NCI-H2196 (cell line): ENCODE data around the gene HNRNPAB.

Experiments
- DNase-seq: peaks from one replicate; lab custom pipeline; 2025; ENCODE audit not compliant: unreplicated experiment; lab: John Stamatoyannopoulos, UW

HNRNPAB gene

DNA sequence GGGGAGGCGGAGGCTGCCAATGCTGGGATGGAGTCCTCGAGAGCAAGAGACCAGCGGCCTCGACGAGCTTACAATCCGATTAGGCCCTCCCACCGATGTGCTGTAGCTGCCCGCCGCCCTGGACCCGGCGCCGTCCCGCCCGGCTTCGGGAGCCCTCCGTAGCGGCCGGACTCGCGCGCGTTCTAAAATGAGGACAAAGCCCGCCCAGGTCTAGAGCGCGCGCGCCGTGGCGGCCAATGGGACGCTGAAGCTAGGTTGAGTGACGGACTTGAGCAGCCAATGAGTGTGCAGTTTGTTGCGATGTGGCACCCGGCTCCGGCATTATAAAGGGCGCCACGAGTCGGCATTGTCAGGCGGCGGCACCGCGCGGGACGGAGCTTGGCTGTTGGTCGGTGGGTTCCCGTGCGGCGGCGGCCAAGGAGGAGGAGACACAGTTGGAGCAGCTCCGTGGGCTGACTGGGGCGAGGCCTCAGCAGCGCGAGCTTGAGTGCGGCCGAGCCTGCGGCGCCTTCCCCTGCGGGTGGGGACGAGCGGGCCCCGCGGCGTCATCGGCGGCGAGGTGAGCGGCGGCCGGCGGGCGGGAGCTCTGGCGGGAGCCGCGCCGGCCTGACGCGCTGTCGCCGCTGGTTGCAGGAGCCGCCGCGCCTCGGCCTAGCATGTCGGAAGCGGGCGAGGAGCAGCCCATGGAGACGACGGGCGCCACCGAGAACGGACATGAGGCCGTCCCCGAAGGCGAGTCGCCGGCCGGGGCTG, at the start of gene HNRNPAB:
Gene HNRNPAB, plus strand, starts transcription at position 352 of the 753 bp plus-strand sequence. Its CDS starts 305 bp downstream, at position 657.
- DNase-seq: peak; percentile 94

DNA sequence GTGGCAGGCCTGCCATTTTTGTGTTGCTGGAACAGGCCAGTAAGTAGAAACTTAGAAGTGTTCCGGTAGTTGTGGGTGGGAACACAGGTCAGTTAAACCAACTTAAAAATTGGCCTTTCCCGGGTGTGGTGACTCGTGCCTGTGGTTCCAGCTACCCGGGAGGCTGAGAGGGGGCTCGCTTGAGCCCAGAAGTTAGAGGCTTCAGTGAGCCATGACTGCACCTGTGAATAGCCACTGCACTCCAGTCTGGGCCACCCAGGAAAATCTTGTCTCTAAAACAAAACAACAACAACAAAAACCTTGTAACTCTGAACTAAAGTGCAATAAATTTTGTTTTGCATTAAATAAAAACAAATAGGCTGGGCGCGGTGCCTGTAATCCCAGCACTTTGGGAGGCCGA, 49.3 kb upstream of the HNRNPAB start:
- DNase-seq: no peak

DNA sequence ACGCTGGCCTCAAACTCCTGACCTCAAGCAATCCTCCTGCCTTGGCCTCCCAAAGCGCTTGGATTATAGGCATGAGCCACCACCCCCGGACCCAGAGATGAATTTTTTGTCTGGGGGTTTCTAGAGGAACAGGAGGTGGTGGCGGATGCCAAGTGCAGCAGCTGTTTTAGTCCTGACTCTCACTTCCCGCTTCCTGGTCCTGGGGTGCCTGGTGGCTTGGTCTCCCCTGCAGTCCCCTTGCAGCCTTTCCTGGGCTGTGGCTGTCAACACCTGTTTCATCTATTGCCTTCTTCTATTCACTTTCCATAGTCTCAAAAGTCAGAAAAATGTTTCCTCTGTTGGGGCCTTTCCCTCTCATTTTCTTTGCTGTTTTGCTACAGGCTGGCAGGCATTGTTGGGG, 44.2 kb upstream of the HNRNPAB start:
- no peak for DNase-seq

DNA sequence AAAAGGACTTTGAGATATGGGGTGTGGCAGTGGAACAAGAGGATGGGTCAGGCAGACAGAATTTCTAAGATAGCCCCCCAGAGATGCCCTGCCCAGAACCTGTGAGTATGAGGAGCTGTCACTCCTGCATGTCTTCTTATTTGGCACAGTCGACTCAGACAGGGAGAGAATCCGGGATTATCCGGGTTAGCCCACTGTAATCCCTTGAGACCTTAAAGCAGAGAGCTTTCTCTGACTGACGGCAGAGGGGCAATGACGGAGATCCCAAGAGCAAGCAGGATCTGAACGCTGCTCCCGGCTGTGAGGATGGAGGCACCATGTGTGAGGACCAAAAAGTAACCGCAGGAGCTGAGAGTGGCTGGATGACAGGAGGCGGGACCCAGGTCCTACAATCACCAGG, 41.9 kb upstream of the HNRNPAB start:
- DNase-seq: no peak

DNA sequence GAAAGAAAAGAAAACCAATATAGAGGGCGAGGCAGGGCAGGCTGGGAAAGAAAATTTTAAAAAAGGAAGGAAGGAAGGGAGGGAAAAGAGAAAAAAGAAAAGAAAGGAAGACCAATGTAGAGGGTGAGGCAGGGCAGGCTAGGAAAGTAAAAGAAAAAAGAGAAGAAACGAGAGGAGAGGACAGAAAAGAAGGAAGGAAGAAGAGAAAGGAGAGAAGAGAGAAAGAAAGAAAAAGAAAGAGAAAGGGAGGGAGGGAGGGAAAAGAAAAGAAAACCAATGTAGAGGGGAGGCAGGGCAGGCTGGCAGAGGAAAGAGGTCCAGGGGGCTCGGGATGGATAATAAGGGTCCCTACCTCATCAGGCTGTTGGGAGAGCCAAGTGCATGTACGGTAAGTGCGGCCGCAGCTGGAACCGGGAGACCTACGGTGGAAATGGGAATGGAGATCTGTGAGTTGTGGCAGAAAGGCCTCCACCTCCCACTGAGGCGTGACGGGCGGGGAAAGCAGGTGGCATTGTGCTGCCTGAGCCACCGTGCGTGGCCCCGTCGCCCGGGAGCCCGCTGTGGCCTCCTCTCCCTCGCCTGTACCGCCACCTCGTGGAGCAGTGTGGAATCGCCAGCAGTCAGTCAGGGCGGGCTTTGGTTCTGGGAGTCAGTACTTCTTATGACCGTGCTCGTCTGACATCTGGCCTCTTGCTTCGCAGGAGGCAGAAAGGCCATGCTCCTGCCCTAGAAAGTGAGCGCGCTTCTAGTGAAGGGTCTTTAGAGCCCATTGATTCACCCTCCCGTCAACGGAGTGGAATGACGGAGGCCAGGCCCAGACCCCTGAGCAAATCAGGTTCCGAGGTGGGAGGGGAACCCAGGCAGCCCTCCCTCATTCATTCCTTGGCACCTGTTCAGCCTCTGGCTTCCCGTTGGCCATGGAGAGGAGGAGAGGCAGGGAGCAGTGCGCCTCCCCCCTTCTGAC, 40.3 kb upstream of the HNRNPAB start:
- DNase-seq: peak; percentile 95

DNA sequence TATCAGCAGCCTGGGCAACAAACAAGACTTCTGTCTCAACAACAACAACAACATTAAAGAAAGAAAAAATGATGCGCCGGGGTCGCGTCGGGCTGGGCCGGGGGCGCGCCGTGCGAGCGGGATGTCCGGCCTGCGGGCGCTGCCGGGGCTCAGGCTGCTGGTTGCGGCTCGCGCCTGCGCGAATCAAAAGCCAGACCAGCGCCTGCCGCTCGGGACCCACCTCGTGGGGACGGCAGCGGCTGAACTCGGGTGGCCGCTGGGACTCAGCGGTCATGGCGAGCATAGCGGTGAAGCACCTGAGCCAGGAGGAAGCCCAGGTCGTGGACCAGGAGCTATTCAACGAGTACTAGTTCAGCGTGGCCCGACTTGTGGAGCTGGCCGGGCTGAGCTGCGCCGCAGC, 38.8 kb upstream of the HNRNPAB start:
- DNase-seq: no peak

DNA sequence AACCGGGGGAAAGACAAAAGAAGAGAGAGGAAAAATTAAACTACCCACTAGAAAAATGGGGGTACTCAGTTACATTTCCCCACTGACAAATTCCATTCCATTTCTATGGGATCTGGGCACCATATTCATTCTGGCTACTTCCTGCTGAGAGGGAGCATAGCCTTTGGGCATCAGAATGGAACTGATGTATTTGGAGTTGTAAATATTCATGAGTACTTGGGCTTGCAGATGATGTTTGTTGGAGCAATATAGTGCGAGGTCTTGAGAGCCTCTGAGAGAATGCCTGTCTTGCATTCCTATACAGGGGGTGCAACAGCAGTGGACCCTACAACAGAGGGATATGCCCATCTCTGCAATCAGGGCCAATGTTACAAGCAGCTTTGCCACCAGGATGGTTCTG, 33.9 kb upstream of the HNRNPAB start:
- DNase-seq: no peak

DNA sequence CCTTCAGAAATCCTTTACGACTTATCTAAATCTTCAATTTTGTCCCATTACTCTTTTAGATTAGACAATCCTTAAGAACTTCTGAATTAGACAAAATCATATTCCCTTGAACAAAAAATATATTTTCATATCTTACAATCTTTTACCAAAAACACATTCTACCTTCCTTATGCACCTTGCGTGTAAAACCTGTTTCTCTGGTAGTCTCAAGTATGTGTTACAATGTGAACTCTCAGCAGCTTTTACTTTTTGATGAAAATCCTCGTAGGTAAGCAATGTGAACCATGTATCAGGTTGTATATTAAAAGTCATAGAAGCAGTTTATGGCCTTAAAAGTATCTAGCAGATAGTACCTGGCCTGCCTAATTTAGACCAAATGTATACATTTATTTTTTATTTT, 29.9 kb upstream of the HNRNPAB start:
- DNase-seq: no peak

DNA sequence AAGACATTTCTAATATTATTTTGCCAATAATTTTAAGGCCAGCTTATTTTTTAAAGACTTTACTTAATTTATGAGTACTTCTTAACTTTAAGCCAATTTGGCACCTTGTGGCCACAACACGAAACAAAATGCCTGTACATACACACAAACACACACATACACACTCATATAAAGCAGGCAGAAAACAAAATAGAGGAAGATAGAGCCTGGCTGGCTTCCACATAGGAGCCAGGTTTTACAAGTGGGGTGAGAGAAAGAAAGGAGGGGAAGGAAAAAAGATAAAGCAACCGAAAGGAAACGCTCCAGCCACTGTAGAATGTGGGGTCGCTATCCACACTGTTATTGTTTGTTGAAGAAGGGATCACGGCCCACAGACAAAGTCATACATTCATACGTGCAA, 27.5 kb upstream of the HNRNPAB start:
- DNase-seq: no peak

DNA sequence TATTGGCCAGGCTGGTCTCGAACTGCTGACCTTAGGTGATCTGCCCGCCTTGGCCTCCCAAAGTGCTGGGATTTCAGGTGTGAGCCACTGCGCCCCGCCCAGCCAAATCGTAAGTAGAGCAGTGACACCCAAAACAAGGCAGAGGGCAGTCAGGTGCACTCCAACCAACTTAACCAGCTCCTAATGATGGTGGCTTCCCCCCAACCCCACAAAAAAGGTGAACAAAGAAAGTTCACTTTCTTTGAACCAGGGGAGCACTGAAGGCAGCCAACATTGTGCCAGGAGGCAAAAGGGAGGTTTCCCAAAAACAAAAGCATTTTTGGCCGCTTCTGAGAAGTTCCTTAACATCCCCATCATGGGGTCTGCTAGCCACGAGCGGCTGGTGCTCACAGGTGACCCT, 26.8 kb upstream of the HNRNPAB start:
- no peak for DNase-seq

DNA sequence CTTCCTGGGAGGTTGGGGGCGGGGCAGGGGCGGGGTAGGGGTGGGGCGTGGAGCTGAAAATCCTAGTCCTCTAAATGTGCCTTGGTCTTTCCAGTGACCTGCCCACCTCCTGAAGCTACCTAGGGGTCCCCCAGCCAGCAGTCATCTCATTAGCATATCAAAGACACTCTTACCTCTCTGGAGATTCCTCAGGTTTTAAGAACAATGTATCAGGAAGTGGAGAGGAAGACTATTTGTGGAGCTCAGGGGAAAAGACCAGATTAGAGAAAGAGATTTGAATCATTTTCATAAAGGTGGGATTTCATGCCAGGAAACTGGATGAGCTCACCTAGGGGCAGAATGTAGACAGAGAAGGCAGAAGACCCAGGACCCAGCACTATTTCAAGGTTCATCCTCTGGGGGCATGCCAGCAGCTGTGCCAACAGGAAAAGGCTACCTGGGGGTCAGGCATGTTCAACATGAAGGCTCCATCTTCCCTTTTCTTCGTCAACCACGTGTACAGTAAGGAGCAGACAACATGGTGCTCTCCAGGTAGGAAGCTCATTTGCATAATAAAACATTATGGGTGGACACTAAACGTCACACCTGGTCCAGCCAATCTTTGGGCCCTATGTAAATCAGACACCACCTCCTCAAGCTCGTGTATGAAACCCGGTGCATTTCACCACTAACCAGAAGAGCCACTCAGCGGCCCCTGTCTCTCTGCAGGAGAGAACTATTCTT, 24.0 kb upstream of the HNRNPAB start:
- no peak for DNase-seq

DNA sequence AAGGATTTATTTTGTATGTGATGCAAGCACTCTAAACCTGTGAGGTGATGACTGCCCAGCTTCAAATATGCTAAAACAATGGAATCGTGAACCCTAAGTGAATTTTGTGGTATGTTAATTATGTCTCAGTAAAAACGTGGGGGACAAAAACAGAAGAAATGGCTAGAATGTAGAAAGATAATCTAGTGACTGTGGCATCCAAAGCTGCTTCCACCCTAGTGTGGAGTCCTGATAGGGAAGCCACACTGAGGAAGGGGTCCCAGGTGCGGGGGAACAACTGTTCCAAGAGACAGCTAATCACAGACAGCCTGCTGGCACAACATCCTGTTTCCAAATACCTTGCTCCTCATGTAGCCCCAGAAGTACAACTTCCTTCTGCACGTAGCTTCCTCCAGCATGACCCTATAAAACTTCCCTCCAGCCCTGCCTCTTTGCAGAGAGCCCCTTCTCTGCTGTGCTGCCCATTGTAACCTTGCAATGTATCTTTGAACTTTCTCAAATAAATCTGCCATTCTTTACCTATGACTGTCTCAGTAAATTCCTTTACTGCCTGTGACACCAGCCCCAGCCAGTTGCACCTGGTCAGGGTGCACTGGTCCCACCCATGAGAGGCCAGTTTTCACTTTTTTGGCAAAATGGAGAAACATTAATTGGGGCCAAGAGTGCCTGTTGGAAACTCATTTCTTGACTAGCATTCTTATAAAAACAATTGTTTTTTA, 22.0 kb upstream of the HNRNPAB start:
- DNase-seq: no peak

DNA sequence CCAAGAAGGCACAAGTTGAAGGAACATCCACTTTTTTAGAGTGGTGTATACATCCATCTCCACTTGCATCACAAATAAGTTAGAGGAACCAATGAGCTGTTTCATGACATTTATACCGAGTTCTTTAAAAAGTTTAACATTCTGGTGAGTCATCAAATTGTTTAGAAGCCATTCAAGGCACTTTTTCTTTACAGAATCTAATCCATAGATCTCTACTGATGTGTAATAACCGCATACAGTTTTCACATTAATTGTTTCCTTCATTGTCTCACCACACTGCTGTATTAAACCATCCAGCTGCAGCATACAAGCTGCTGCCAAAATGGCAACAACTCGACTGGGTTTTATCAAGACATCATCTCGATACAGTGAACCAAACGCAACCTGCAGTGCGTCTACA, 17.9 kb upstream of the HNRNPAB start:
- no peak for DNase-seq

DNA sequence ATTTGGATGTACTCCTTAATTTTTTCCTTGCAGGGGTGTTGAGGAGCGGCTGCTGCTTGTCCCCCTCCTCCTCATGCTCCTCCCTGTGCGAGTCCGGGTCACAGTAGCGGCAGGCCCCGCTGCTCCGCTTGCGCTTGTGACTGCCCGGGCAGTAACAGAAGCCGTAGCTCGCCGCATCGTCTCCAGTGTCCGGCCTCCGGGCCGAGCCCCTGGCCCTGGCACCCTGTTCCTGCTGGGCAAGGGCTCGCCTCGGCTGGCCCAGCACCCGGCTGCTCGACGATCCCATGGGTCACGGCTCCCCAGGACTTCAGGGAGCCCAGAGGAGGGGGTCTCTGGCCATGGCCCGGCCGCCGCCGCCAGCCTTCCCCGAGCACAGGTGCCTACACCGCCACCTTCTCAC, 17.3 kb upstream of the HNRNPAB start, which contains the start of gene GMCL2:
Gene GMCL2, minus strand, starts transcription at position 358 of the 400 bp plus-strand sequence. Its CDS starts 72 bp downstream, at position 286.
- DNase-seq: no peak

DNA sequence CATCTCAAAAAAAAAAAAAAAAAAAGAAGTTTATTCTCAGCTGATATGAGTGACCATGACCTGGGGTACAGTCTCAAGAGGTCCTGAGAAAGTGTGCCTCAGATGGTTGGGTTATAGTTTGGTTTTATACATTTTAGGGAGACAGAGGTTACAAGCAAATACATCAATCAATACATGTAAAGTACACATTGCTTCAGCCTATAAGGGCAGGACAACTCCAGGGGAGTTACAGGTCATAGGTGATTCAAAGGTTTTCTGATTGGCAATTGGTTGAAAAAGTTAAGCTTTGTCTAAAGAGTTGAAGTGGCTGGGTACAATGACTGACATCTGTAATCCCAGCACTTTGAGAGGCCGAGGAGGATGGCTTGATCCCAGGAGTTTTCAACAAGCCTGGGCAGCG, 14.9 kb upstream of the HNRNPAB start:
- no peak for DNase-seq

DNA sequence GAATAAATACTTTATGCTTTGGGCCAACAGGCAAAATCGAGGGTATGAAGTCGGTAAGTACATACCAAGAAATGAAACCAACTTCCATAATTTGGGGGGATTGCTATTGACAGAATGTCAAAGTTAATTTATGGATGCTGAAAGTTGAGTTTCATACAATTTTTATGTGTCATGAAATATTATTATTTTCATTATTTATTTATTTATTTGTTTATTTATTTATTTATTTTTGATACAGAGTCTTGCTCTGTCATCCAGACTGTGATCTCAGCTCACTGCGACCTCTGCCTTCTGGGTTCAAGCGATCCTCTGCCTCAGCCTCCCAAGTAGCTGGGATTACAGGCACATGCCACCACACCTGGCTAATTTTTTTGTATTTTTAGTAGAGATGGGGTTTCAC, 12.7 kb upstream of the HNRNPAB start:
- no peak for DNase-seq

DNA sequence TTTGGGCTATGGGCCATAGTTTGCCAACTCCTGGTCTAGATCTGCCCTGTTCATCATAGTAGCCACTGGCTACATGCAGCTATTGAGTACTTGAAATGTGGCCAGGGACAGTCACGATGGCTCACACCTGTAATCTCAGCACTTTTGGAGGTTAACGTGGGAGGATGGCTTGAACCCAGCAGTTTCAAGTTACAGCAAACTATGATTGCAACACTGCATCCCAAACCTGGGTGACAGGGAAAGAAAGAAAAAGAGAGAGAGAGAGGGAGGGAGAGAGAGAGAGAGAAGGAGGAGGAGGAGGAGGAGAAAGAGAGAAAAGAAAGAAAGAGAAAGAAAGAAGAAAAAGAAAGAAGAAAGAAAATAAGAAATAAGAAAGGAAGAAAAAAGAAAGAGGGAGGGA, 12.1 kb upstream of the HNRNPAB start:
- peak; percentile 11 for DNase-seq

DNA sequence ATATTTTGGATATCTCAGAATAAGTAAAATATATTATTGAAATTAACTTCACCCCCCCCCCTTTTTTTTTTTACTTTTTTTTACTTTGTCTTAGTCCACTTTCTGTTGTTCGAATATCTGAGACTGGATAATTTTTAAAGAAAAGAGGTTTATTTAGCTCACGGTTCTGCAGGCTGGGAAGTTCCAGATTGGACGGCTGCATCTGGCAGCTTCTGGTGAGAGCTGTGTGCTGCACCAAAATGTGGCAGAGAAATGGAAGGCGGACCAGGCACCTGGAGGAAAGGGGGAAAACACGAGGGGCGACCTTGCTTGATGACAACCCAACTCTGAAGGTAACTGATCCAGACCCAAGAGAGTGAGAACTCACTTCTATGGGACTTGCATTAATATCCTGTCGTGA, 11.5 kb upstream of the HNRNPAB start:
- DNase-seq: no peak

DNA sequence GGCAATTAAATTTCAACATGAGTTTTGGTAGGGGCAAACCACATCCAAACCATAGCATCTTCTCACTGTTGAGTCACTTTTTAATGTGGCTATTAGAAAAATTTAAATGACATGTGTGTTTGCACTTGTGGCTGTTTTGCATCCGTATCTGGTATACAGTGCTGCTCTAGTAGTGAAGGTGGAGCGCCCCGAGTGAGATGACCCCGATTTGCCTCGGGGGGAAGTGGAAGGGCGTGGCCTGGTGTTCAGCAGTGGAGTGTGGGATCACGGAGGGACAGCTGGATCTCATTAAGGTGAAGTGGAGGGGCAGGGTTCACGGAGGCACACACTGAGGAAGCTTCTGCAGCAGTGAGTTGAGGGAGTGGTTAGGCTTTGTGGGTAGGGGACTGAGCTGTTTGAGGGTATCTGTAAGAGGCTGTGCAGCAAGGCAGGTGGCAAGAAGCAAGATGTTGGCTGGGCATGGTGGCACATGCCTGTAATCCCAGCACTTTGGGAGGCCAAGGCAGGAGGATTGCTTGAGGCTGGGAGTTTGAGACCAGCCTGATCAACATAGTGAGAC, 11.0 kb upstream of the HNRNPAB start:
- DNase-seq: no peak

DNA sequence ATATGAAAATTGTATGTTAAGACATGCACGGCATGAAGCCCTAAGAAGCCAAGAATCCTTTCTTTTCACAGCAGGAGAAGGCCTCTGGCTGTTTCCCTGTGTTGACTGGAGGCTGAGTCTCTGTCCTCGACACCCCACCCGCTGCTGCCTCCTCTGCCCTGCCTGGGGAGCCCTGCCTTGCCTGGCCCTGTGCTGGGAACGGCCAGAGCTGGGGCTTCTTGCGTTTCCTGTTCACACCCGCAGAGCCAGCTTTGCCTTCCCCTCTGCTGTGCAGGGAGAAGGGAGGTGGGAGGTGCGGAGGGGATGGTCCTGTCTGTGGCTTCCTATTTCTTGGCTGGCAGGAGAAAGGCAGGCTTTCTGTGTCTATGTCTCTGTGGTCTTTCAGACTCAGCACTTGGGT, 10.3 kb upstream of the HNRNPAB start:
- no peak for DNase-seq
